ENCODE data around the gene DPP7.
"Not testable (repeated sequence)": the region's sequence is repeated elsewhere in the genome, so short reads cannot be mapped to it uniquely, and the experiment has no call there.

Gene DPP7

GRCh38 chr9:137128862-137129455 is 14.4 kb upstream of the DPP7 start:
- no peak for DNase-seq

GRCh38 chr9:137128158-137128861 is 13.8 kb upstream of the DPP7 start:
- no peak for DNase-seq

GRCh38 chr9:137127301-137128157 is 13.0 kb upstream of the DPP7 start:
- DNase-seq: no peak

GRCh38 chr9:137126786-137127185 is 12.3 kb upstream of the DPP7 start:
- no peak for DNase-seq

GRCh38 chr9:137123952-137124462 is 9.5 kb upstream of the DPP7 start:
- not testable (repeated sequence) for DNase-seq

- no peak for DNase-seq
Measured at GRCh38 chr9:137123468-137123837, 8.9 kb upstream of the DPP7 start.

GRCh38 chr9:137122796-137123467 is 8.4 kb upstream of the DPP7 start:
- DNase-seq: not testable (repeated sequence)

GRCh38 chr9:137121927-137122795 is 7.6 kb upstream of the DPP7 start:
- DNase-seq: not testable (repeated sequence)

- not testable (repeated sequence) for DNase-seq
Measured at GRCh38 chr9:137118092-137118603, 3.6 kb upstream of the DPP7 start.

- no peak for DNase-seq
Measured at GRCh38 chr9:137117269-137117731, 2.8 kb upstream of the DPP7 start.

- no peak for DNase-seq
Measured at GRCh38 chr9:137116728-137117127, 2.2 kb upstream of the DPP7 start.

- DNase-seq: no peak
Measured at GRCh38 chr9:137116027-137116507, 1.5 kb upstream of the DPP7 start.

GRCh38 chr9:137115394-137116026 is 977 bp upstream of the DPP7 start:
- no peak for DNase-seq

GRCh38 chr9:137114220-137114612 is 317 bp downstream of the DPP7 start:
- DNase-seq: no peak

GRCh38 chr9:137113385-137114159 is 961 bp downstream of the DPP7 start:
- no peak for DNase-seq

- DNase-seq: no peak
Measured at GRCh38 chr9:137112564-137113384, 1.8 kb downstream of the DPP7 start.

- no peak for DNase-seq
Measured at GRCh38 chr9:137111788-137112563, 2.6 kb downstream of the DPP7 start.
